ENCODE results near the gene ZMYND11. TPM values are rescaled to one million over a fixed set of nuclear protein-coding genes. Genes with fewer than 3 reads are reported as not detected.

The ZMYND11 gene
- polyA plus RNA-seq, 2 of the 4 experiments (the other 2 are of a cell fraction): 47.7 to 99.7 TPM

DNA sequence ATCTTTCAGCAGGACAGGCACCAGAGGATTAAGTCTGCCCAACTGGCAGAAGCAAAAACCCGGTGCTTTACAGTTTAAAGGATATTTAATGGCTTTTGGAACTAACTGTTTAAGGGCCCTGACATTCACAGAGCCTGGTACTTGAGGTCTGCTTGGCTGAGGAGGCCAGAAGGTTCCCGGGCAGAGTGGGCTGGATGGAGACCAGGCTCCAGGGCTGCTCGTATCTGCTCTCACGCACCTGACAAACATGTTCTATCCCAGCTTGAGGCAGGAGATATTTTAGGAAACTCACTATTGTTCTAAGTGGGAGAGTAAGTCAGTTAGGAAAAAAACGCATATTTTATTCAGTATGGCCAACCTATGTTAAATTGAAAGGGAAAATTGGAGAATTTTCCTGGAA, 143.5 kb downstream of the ZMYND11 start:
- no peak for TF ChIP-seq HEYL (CRISPR knock-in tag; IDR thresholded peaks at IDR 0.05)
- TF ChIP-seq POLR2AphosphoS2 (conservative IDR thresholded peaks at IDR 0.05; ENCODE audit: low read length): no peak
- no peak for TF ChIP-seq RFX5 (IDR thresholded peaks at IDR 0.05)
- no peak for TF ChIP-seq FOXS1 (CRISPR knock-in tag; IDR thresholded peaks at IDR 0.05)
- no peak for TF ChIP-seq TP53 (CRISPR knock-in tag; IDR thresholded peaks at IDR 0.05)
- TF ChIP-seq MAFK (IDR thresholded peaks at IDR 0.05; ENCODE audit: partially characterized antibody): no peak
- no peak for TF ChIP-seq HOXB13 (CRISPR knock-in tag; IDR thresholded peaks at IDR 0.05; ENCODE audit: low read depth)
- no peak for TF ChIP-seq NFE2L2 (conservative IDR thresholded peaks at IDR 0.05; ENCODE audit: low read length)
- TF ChIP-seq JUNB (IDR thresholded peaks at IDR 0.05): no peak
- TF ChIP-seq POLR2A (IDR thresholded peaks at IDR 0.05; ENCODE audit: low read length): no peak
- H3K27ac ChIP-seq: no peak overlapping the region
- ATAC-seq (no peak), DNase-seq (ENCODE audit: low read depth in 1 of 2, low spot score in 1 of 2) (no peak), FAIRE-seq (no peak)
- ChIA-PET CTCF (interaction anchor here (1.0 kb wide), 1 partner anchor 8 kb away, joined by 5 read pairs; no protein-coding TSS in a partner anchor), POLR2A (no interaction called here)
- H3K4me2 ChIP-seq: no peak overlapping the region
- no peaks in the 10 kb centered on the region for H3K9me3 ChIP-seq
- 93% methylated on average over 5 of the region's 5 CpGs for WGBS (ENCODE audit: missing lambda C conversion rate)
- no peak overlapping the region for H3K4me3 ChIP-seq
- H3K4me1 ChIP-seq: no peaks in the 10 kb centered on the region

- Histone ChIP-seq H3K27ac (no peak overlapping the region), H3K4me3 (no peak overlapping the region), H3K4me1 (no peaks in the 10 kb centered on the region), H3K4me2 (no peak overlapping the region), H3K9me3 (no peaks in the 10 kb centered on the region)
- DNase-seq (ENCODE audit: low read depth in 1 of 2, low spot score in 1 of 2) (no peak), ATAC-seq (no peak), FAIRE-seq (no peak)
- WGBS (ENCODE audit: missing lambda C conversion rate): 93% methylated on average over 9 of the region's 9 CpGs
- ChIA-PET POLR2A (no interaction called here), CTCF (interaction anchor here (1.0 kb wide), 2 partner anchors 9 to 73 kb away, joined by 3 to 5 read pairs; no protein-coding TSS in a partner anchor)
- no peak for TF ChIP-seq RCOR1 (IDR thresholded peaks at IDR 0.05; ENCODE audit: low read depth, low read length)
- TF ChIP-seq KDM5A (IDR thresholded peaks at IDR 0.05): no peak
- TF ChIP-seq FOSB (CRISPR knock-in tag; IDR thresholded peaks at IDR 0.05): no peak
- TF ChIP-seq, protein P1, sequence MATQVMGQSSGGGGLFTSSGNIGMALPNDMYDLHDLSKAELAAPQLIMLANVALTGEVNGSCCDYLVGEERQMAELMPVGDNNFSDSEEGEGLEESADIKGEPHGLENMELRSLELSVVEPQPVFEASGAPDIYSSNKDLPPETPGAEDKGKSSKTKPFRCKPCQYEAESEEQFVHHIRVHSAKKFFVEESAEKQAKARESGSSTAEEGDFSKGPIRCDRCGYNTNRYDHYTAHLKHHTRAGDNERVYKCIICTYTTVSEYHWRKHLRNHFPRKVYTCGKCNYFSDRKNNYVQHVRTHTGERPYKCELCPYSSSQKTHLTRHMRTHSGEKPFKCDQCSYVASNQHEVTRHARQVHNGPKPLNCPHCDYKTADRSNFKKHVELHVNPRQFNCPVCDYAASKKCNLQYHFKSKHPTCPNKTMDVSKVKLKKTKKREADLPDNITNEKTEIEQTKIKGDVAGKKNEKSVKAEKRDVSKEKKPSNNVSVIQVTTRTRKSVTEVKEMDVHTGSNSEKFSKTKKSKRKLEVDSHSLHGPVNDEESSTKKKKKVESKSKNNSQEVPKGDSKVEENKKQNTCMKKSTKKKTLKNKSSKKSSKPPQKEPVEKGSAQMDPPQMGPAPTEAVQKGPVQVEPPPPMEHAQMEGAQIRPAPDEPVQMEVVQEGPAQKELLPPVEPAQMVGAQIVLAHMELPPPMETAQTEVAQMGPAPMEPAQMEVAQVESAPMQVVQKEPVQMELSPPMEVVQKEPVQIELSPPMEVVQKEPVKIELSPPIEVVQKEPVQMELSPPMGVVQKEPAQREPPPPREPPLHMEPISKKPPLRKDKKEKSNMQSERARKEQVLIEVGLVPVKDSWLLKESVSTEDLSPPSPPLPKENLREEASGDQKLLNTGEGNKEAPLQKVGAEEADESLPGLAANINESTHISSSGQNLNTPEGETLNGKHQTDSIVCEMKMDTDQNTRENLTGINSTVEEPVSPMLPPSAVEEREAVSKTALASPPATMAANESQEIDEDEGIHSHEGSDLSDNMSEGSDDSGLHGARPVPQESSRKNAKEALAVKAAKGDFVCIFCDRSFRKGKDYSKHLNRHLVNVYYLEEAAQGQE (IDR thresholded peaks at IDR 0.05): no peak
- no peak for TF ChIP-seq TP53 (CRISPR knock-in tag; IDR thresholded peaks at IDR 0.05)
- no peak for TF ChIP-seq KDM1A (IDR thresholded peaks at IDR 0.05; ENCODE audit: low read depth)
- TF ChIP-seq HMGXB4 (CRISPR knock-in tag; IDR thresholded peaks at IDR 0.05; ENCODE audit: borderline replicate concordance): no peak
- TF ChIP-seq RFX5 (IDR thresholded peaks at IDR 0.05): no peak
- TF ChIP-seq CHD4 (IDR thresholded peaks at IDR 0.05; ENCODE audit: borderline replicate concordance): no peak
- TF ChIP-seq HOXB5 (CRISPR knock-in tag; IDR thresholded peaks at IDR 0.05): no peak
- no peak for TF ChIP-seq JUNB (IDR thresholded peaks at IDR 0.05)
- TF ChIP-seq ESRRA (IDR thresholded peaks at IDR 0.05; ENCODE audit: borderline replicate concordance, low read length): no peak
- no peak for TF ChIP-seq SREBF2 (IDR thresholded peaks at IDR 0.05)
- TF ChIP-seq EP300 (IDR thresholded peaks at IDR 0.05): no peak
- TF ChIP-seq RAD21 (conservative IDR thresholded peaks at IDR 0.05 in 1 of 2, IDR thresholded peaks at IDR 0.05 in 1 of 2): no peak
Measured at GRCh38 chr10:279232-279631, 144.0 kb downstream of the ZMYND11 start.

Data from A549 (cell line).